Measurements from ENCODE around the gene HOXA11.

HOXA11 gene

GRCh38 chr7:27185013-27185853 is at the start of gene HOXA11:
HOXA11 (minus strand) TSS chr7:27185232; CDS start chr7:27185144, 88 bp downstream.
- peak; percentile 25 for DNase-seq

GRCh38 chr7:27229448-27229847 is 44.4 kb upstream of the HOXA11 start:
- DNase-seq, result no peak

GRCh38 chr7:27224983-27225934 is 40.2 kb upstream of the HOXA11 start:
- no peak for DNase-seq

GRCh38 chr7:27223941-27224575 is 39.0 kb upstream of the HOXA11 start:
- no peak for DNase-seq

- DNase-seq, result no peak
Measured at GRCh38 chr7:27221201-27221797, 36.3 kb upstream of the HOXA11 start.

- no peak for DNase-seq
Measured at GRCh38 chr7:27220440-27220955, 35.5 kb upstream of the HOXA11 start.

GRCh38 chr7:27219821-27220220 is 34.8 kb upstream of the HOXA11 start:
- no peak for DNase-seq

- DNase-seq, result no peak
Measured at GRCh38 chr7:27217951-27218350, 32.9 kb upstream of the HOXA11 start.

- no peak for DNase-seq
Measured at GRCh38 chr7:27215356-27215755, 30.3 kb upstream of the HOXA11 start.

- no peak for DNase-seq
Measured at GRCh38 chr7:27214239-27214950, 29.4 kb upstream of the HOXA11 start.

- no peak for DNase-seq
Measured at GRCh38 chr7:27213433-27214238, 28.6 kb upstream of the HOXA11 start.

- DNase-seq, result no peak
Measured at GRCh38 chr7:27212497-27213432, 27.7 kb upstream of the HOXA11 start.

GRCh38 chr7:27211764-27212204 is 26.8 kb upstream of the HOXA11 start:
- no peak for DNase-seq

GRCh38 chr7:27211084-27211446 is 26.0 kb upstream of the HOXA11 start:
- no peak for DNase-seq

- DNase-seq, result no peak
Measured at GRCh38 chr7:27210441-27211083, 25.5 kb upstream of the HOXA11 start.

- DNase-seq, result no peak
Measured at GRCh38 chr7:27209933-27210440, 25.0 kb upstream of the HOXA11 start.

- no peak for DNase-seq
Measured at GRCh38 chr7:27208998-27209397, 24.0 kb upstream of the HOXA11 start.

GRCh38 chr7:27207348-27207985 is 22.4 kb upstream of the HOXA11 start:
- no peak for DNase-seq
